Smooth muscle cell of the umbilical artery (primary cell): ENCODE data around the gene ZNF774. TPM values are rescaled to one million over a fixed set of nuclear protein-coding genes. Genes with fewer than 3 reads are reported as not detected.

Source experiments
- total RNA-seq: library from RNA; depleted of rRNA; stranded (reverse); fragments of >200 nt; gene quantifications from 2 replicates; pipeline ENCODE4 v1.2.3, GENCODE V29; 2014

Gene ZNF774
- 2.1 and 6.7 TPM in 2 replicates for total RNA-seq

GRCh38 chr15:90352107-90352893, at the start of gene ZNF774:
ZNF774 (plus strand) TSS chr15:90352284; CDS start chr15:90354661, 2,377 bp downstream.

DNA sequence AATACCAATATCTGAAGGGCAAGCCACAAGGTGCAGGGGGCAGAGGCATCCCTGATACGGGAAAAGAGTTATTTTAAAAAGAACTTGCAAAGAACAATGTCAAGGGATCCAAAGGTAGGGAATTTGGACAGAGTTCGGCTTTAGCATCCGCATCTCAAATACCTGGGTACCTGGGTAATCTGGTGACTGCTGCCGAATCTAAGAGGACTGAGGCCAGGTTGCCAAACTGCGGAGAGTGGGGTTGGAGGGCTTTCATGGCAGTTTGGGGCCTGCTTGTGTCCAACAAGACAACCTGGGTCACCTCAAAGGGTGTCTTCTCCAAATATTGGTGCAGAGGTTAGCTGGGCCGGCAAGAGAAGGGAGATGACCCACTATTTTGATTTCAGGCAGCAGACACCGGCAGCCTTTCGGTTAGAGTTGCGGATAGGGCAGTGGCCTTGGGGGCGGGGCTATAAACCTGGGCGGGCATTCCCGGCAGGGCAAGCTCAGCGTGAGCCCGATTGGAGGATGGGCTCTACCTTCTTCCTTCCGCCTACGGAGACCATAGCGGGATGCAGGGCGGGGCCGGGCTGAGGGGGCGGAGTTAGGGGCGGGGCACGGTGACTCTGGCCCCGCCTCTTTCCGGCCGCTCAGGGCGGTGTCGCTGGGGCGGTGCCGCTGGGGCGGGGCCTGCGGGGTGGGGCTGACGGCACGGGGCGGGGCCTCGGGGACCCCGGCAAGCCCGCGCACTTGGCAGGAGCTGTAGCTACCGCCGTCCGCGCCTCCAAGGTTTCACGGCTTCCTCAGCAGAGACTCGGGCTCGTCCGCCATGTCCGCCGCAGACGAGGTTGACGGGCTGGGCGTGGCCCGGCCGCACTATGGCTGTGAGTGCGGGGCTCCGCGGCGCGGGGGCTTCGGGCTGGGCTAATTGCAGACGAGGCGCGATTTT, 35.7 kb downstream of the ZNF774 start, which contains the start of gene IQGAP1:
TSS of gene IQGAP1 (plus strand) at position 709 of the 928 bp plus-strand sequence. CDS start at position 809, 100 bp downstream.

Other genes starting within 250 kb of the ZNF774 start
- gene IDH2, start 249.8 kb upstream of the ZNF774 start, total RNA-seq: 102 and 108 TPM in 2 replicates
- gene SEMA4B, start 151.0 kb upstream of the ZNF774 start, total RNA-seq: 17.2 and 33.7 TPM in 2 replicates
- gene CIB1, start 118.3 kb upstream of the ZNF774 start, total RNA-seq: 30.3 and 33.3 TPM in 2 replicates
- 6.1 and 7.1 TPM in 2 replicates for gene GDPGP1, start 118.1 kb upstream of the ZNF774 start, total RNA-seq
- gene TTLL13, start 102.7 kb upstream of the ZNF774 start, total RNA-seq: 0.14 TPM in 1 of 2 replicates, not detected in the other
- 89.2 and 111 TPM in 2 replicates for gene NGRN, start 86.6 kb upstream of the ZNF774 start, total RNA-seq
- gene IQGAP1, start 36.0 kb downstream of the ZNF774 start, total RNA-seq: 182 and 447 TPM in 2 replicates
- 12.8 and 18.5 TPM in 2 replicates for gene CRTC3, start 177.6 kb downstream of the ZNF774 start, total RNA-seq